ENCODE results near the gene CAMK2D.

CAMK2D gene

DNA sequence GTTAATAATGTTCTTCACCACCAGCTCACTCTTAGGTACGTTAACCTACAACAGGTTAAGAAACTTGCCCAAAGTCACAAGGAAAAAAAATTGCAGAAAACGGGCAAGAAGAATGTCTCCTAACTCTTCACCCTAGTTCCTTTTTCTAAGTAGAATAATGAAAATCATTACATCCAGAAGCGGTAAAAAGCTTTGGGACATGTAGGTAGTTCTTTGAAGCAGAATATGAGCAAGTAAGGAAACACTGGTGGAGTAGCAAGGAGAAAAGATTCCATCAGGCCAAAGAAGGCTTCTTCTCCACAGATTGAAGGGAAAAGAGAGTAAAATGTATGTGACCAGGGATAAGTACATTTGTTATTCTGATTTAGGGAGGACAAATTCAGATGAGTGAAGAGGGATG, 4.1 kb downstream of the CAMK2D start:
- DNase-seq (ENCODE audit: insufficient read length, low spot score) (no peak), FAIRE-seq (no peak)
- TF ChIP-seq POLR2A (IDR thresholded peaks at IDR 0.05; ENCODE audit: low read depth, low read length) (no peak), TAF1 (IDR thresholded peaks at IDR 0.05; ENCODE audit: low read depth, low read length) (no peak), PAX5 (IDR thresholded peaks at IDR 0.05; ENCODE audit: insufficient read depth, low read length, severe bottlenecking) (no peak), POLR2AphosphoS5 (IDR thresholded peaks at IDR 0.05; ENCODE audit: low read depth, low read length) (no peak), SPI1 (IDR thresholded peaks at IDR 0.05; ENCODE audit: low read depth, low read length) (no peak), POU2F2 (IDR thresholded peaks at IDR 0.05; ENCODE audit: low read depth, low read length) (no peak)

DNA sequence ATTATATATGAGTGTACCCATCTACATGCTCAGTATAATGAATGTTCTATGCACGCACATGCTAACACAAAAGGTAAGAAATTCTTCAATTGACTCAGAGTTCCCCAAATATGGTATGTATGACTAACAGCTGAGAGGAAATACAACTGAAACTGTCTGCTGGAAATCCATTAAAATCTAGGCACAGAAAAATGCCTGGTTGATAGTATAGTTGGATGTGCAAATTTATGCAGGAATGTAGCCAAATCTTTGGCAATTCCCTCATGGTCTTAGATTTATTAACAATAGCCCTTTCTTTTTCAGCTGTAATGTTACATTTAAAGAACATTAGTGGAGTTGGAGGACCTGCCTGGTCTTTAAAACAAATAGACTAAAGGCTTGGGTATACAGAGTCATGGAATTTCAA, 5.5 kb downstream of the CAMK2D start:
- FAIRE-seq (no peak), DNase-seq (ENCODE audit: insufficient read length, low spot score) (no peak)
- TF ChIP-seq PAX5 (IDR thresholded peaks at IDR 0.05; ENCODE audit: insufficient read depth, low read length, severe bottlenecking) (no peak), POLR2AphosphoS5 (IDR thresholded peaks at IDR 0.05; ENCODE audit: low read depth, low read length) (no peak), POU2F2 (IDR thresholded peaks at IDR 0.05; ENCODE audit: low read depth, low read length) (no peak), TAF1 (IDR thresholded peaks at IDR 0.05; ENCODE audit: low read depth, low read length) (no peak), SPI1 (IDR thresholded peaks at IDR 0.05; ENCODE audit: low read depth, low read length) (peak; percentile 84), POLR2A (IDR thresholded peaks at IDR 0.05; ENCODE audit: low read depth, low read length) (no peak)

DNA sequence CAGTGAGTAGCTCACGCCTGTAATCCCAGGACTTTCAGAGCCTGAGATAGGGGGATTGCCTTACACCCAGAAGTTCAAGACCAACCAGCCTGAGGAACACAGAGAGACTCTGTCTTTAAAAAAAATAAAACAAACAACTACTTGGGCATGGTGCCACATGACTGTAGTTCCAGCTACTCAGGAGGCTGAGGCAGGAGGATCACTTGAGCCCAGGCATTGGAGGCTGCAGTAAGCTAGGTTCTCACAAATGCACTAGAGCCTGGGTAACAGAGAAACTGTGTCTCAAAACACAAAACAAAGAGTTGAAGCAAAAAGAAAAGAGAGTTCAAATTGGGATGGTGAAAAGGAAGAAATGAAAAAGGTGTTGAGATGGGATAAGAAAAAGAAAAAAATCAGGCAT, 10.8 kb downstream of the CAMK2D start:
- DNase-seq (ENCODE audit: insufficient read length, low spot score): no peak
- TF ChIP-seq PAX5 (IDR thresholded peaks at IDR 0.05; ENCODE audit: insufficient read depth, low read length, severe bottlenecking): no peak
- no peak for TF ChIP-seq POLR2AphosphoS5 (IDR thresholded peaks at IDR 0.05; ENCODE audit: low read depth, low read length)
- no peak for TF ChIP-seq POLR2A (IDR thresholded peaks at IDR 0.05; ENCODE audit: low read depth, low read length)
- TF ChIP-seq POU2F2 (IDR thresholded peaks at IDR 0.05; ENCODE audit: low read depth, low read length): no peak
- TF ChIP-seq TAF1 (IDR thresholded peaks at IDR 0.05; ENCODE audit: low read depth, low read length): no peak
- TF ChIP-seq SPI1 (IDR thresholded peaks at IDR 0.05; ENCODE audit: low read depth, low read length): no peak
- no peak for FAIRE-seq

DNA sequence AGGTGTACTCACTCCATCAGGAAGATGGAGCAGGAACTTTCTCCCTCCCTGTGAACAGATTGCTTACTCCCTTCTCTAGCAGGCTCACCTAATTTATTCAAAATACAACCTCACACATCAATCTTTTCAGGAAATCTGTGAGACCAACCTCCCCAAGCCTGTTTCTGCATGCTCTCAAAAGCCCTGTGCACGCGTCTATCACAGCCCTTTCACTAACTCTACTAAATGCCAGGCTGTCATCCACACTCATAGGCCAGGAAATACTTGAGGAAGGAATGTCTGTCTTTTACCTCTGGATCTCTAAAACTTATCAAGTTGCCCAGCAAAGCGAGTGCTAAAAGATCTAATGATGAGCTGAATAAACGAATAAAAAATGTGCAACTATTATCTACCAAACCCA, 11.2 kb downstream of the CAMK2D start:
- no peak for TF ChIP-seq SPI1 (IDR thresholded peaks at IDR 0.05; ENCODE audit: low read depth, low read length)
- TF ChIP-seq POLR2AphosphoS5 (IDR thresholded peaks at IDR 0.05; ENCODE audit: low read depth, low read length): no peak
- no peak for TF ChIP-seq PAX5 (IDR thresholded peaks at IDR 0.05; ENCODE audit: insufficient read depth, low read length, severe bottlenecking)
- no peak for TF ChIP-seq POLR2A (IDR thresholded peaks at IDR 0.05; ENCODE audit: low read depth, low read length)
- no peak for TF ChIP-seq TAF1 (IDR thresholded peaks at IDR 0.05; ENCODE audit: low read depth, low read length)
- TF ChIP-seq POU2F2 (IDR thresholded peaks at IDR 0.05; ENCODE audit: low read depth, low read length): no peak
- FAIRE-seq: no peak

DNA sequence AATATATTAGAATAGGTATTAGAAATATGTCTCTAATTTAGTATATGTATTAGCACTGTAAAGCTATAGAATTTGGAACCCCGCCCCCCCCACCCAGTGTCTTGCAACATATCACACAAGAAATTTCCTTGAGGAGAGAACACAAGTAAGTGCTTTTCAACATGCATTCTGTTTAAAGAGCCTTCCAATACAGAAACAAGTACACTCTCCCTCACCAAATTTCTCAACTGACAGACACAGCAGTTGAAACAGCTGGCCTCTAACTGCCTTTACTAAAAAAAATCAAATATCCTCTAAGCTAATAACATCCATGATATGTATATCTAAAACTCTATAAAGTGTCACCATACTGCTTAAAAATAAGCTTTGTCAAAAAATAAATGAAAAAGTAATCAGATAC, 12.4 kb downstream of the CAMK2D start:
- DNase-seq (ENCODE audit: insufficient read length, low spot score) (no peak), FAIRE-seq (no peak)

More for the DNA sequence above, 11.2 kb downstream of the CAMK2D start:
- no peak for DNase-seq (ENCODE audit: insufficient read length, low spot score)

DNA sequence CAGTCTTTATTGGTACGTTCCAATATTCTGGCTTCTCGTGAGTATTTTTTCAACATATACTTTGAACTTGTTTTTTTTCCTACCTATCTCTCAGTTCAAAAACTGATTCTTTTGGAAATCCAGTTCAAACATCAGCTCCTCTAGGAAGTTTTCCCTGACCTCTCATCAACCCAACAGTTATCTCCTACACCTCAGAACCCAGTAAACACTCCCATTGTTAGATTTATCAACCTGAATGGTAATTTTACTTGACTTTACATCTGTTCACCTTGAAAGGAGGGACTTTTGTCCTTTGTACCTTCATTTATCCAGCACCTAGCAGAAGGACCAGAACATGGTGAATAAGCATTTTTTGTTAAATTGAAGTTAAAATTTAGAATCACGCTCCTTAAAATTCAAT, 13.6 kb downstream of the CAMK2D start:
- DNase-seq (ENCODE audit: insufficient read length, low spot score) (no peak), FAIRE-seq (no peak)
- TF ChIP-seq PAX5 (IDR thresholded peaks at IDR 0.05; ENCODE audit: insufficient read depth, low read length, severe bottlenecking) (no peak), TAF1 (IDR thresholded peaks at IDR 0.05; ENCODE audit: low read depth, low read length) (no peak), POLR2A (IDR thresholded peaks at IDR 0.05; ENCODE audit: low read depth, low read length) (no peak), POLR2AphosphoS5 (IDR thresholded peaks at IDR 0.05; ENCODE audit: low read depth, low read length) (no peak), SPI1 (IDR thresholded peaks at IDR 0.05; ENCODE audit: low read depth, low read length) (no peak), POU2F2 (IDR thresholded peaks at IDR 0.05; ENCODE audit: low read depth, low read length) (no peak)

More for the DNA sequence above, 12.4 kb downstream of the CAMK2D start:
- no peak for TF ChIP-seq POU2F2 (IDR thresholded peaks at IDR 0.05; ENCODE audit: low read depth, low read length)
- no peak for TF ChIP-seq PAX5 (IDR thresholded peaks at IDR 0.05; ENCODE audit: insufficient read depth, low read length, severe bottlenecking)
- no peak for TF ChIP-seq POLR2A (IDR thresholded peaks at IDR 0.05; ENCODE audit: low read depth, low read length)

DNA sequence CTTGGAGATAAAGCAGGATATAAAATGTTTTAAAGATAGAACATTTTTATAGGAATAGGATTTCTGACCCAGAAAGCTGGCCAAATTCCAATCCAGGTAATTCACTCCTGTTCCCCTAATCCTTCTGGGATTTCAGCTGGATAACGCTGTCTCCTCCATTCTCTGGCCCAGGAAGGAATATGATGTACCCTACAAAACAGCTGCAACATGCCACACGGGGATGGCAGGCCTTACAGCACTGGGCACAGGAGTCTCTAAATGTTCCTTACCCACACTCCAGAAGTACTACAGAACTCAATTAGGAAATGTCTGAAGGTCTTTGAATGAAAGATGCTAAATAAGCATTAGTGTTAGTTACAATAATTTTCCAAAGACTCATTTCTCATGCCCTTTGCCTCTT, 15.8 kb downstream of the CAMK2D start:
- DNase-seq (ENCODE audit: insufficient read length, low spot score): no peak
- TF ChIP-seq TAF1 (IDR thresholded peaks at IDR 0.05; ENCODE audit: low read depth, low read length): no peak
- TF ChIP-seq PAX5 (IDR thresholded peaks at IDR 0.05; ENCODE audit: insufficient read depth, low read length, severe bottlenecking): no peak
- no peak for TF ChIP-seq SPI1 (IDR thresholded peaks at IDR 0.05; ENCODE audit: low read depth, low read length)
- TF ChIP-seq POLR2A (IDR thresholded peaks at IDR 0.05; ENCODE audit: low read depth, low read length): no peak
- TF ChIP-seq POU2F2 (IDR thresholded peaks at IDR 0.05; ENCODE audit: low read depth, low read length): no peak
- no peak for TF ChIP-seq POLR2AphosphoS5 (IDR thresholded peaks at IDR 0.05; ENCODE audit: low read depth, low read length)
- FAIRE-seq: no peak

DNA sequence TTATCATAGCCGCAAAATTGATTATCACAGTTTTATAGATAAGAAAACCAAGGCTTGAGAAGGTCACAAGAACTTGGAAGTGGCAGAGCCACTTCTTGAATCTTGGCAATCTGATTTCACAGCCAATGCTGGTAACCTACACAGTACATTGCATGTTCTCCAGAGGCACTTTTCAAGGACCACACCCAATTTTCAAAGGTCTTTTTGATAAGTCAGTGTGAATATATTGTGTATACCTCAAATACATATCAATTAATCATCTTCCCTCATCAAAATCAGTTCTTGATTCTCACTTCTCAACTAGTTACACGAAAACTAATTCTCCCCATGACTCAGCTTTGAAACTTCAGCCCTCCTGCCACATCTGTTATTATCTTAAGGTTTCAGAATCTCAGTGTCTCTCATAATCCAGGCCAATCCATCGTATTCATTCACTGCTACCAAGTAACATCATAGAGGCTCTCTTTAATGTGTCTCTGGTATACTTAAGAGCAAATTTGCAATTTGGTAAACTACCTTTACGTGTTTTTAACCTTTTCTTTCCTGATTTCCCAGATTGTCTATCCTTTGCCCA, 16.8 kb downstream of the CAMK2D start:
- FAIRE-seq: no peak
- no peak for TF ChIP-seq POLR2AphosphoS5 (IDR thresholded peaks at IDR 0.05; ENCODE audit: low read depth, low read length)
- TF ChIP-seq PAX5 (IDR thresholded peaks at IDR 0.05; ENCODE audit: insufficient read depth, low read length, severe bottlenecking): no peak
- TF ChIP-seq POU2F2 (IDR thresholded peaks at IDR 0.05; ENCODE audit: low read depth, low read length): no peak
- TF ChIP-seq TAF1 (IDR thresholded peaks at IDR 0.05; ENCODE audit: low read depth, low read length): no peak
- TF ChIP-seq POLR2A (IDR thresholded peaks at IDR 0.05; ENCODE audit: low read depth, low read length): no peak
- TF ChIP-seq SPI1 (IDR thresholded peaks at IDR 0.05; ENCODE audit: low read depth, low read length): no peak
- no peak for DNase-seq (ENCODE audit: insufficient read length, low spot score)

DNA sequence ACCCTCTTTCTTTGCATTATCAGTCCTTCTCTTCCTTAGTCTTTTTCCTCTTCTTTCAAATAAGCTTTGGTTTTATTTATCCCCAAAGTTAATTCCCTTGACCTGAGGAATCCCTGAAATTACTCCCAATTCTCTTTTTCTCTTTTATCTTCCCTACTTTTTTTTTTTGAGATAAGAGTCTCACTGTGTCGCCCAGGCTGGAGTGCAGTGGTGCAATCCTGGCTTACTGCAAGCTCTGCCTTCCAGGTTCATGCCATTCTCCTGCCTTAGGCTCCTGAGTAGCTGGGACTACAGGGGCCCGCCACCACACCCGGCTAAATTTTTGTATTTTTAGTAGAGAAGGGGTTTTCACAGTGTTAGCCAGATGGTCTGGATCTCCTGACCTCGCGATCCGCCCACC, 17.8 kb downstream of the CAMK2D start:
- TF ChIP-seq POLR2AphosphoS5 (IDR thresholded peaks at IDR 0.05; ENCODE audit: low read depth, low read length) (no peak), SPI1 (IDR thresholded peaks at IDR 0.05; ENCODE audit: low read depth, low read length) (no peak), POU2F2 (IDR thresholded peaks at IDR 0.05; ENCODE audit: low read depth, low read length) (no peak), PAX5 (IDR thresholded peaks at IDR 0.05; ENCODE audit: insufficient read depth, low read length, severe bottlenecking) (no peak), POLR2A (IDR thresholded peaks at IDR 0.05; ENCODE audit: low read depth, low read length) (no peak), TAF1 (IDR thresholded peaks at IDR 0.05; ENCODE audit: low read depth, low read length) (no peak)
- DNase-seq (ENCODE audit: insufficient read length, low spot score) (no peak), FAIRE-seq (no peak)

DNA sequence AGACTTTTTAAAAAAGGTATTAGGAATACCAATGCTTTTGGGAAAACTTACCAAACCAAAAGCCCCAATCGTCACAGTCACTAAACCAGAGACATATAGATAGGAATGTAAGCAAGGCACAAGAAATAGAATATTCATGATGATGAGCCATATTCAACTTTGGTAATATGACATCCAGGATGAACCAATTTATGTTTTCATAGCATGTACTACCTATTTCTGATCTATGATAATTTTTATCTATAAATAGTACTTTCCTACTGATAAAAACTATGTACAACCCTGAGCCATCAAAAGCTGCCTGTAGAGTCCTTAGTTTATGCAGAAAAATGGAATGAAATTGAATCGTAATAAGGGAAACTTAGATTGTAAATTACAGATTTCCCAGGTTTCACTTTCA, 18.9 kb downstream of the CAMK2D start:
- TF ChIP-seq POLR2A (IDR thresholded peaks at IDR 0.05; ENCODE audit: low read depth, low read length) (no peak), POU2F2 (IDR thresholded peaks at IDR 0.05; ENCODE audit: low read depth, low read length) (no peak), TAF1 (IDR thresholded peaks at IDR 0.05; ENCODE audit: low read depth, low read length) (no peak), POLR2AphosphoS5 (IDR thresholded peaks at IDR 0.05; ENCODE audit: low read depth, low read length) (no peak), PAX5 (IDR thresholded peaks at IDR 0.05; ENCODE audit: insufficient read depth, low read length, severe bottlenecking) (no peak), SPI1 (IDR thresholded peaks at IDR 0.05; ENCODE audit: low read depth, low read length) (no peak)
- DNase-seq (ENCODE audit: insufficient read length, low spot score): no peak
- FAIRE-seq: no peak
